Suprapubic skin (tissue), 4 donors: ENCODE measurements around the gene RASL10B.

ENCODE experiments used
- POLR2A ChIP-seq, 2 donors: fragments of 450-650 bp; IDR thresholded peaks; one replicate each; pipeline ENCODE4 v1.6.1; 2017; ENCODE audit warnings: antibody characterized with exemption in 2 of 2, mild to moderate bottlenecking in 2 of 2, moderate library complexity in 2 of 2
- POLR2AphosphoS5 ChIP-seq, 3 donors: sonication (generic); formaldehyde crosslinking; IDR thresholded peaks; one replicate each; pipeline ENCODE4 v1.6.1; 2017; ENCODE audit warnings: antibody characterized with exemption in 3 of 3
- TF ChIP-seq, protein P1 (sequence below), 2 donors: fragments of 200-600 bp in 1 of 2; fragments of 450-650 bp in 1 of 2; sonication (generic) in 1 of 2; IDR thresholded peaks; one replicate each; pipeline ENCODE4 v1.5.1; 2016 to 2019; ENCODE audit warnings: antibody characterized with exemption in 2 of 2, mild to moderate bottlenecking in 1 of 2, moderate library complexity in 1 of 2

GRCh38 chr17:35728551-35728950 is 2.9 kb upstream of the RASL10B start:
- TF ChIP-seq, protein P1, sequence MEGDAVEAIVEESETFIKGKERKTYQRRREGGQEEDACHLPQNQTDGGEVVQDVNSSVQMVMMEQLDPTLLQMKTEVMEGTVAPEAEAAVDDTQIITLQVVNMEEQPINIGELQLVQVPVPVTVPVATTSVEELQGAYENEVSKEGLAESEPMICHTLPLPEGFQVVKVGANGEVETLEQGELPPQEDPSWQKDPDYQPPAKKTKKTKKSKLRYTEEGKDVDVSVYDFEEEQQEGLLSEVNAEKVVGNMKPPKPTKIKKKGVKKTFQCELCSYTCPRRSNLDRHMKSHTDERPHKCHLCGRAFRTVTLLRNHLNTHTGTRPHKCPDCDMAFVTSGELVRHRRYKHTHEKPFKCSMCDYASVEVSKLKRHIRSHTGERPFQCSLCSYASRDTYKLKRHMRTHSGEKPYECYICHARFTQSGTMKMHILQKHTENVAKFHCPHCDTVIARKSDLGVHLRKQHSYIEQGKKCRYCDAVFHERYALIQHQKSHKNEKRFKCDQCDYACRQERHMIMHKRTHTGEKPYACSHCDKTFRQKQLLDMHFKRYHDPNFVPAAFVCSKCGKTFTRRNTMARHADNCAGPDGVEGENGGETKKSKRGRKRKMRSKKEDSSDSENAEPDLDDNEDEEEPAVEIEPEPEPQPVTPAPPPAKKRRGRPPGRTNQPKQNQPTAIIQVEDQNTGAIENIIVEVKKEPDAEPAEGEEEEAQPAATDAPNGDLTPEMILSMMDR (IDR thresholded peaks at IDR 0.05) = no peak
- TF ChIP-seq POLR2AphosphoS5 (IDR thresholded peaks at IDR 0.05) (no peak), POLR2A (IDR thresholded peaks at IDR 0.05) (no peak)
